Osteoblast (primary cell): Measurements from ENCODE around the gene KIF26B. TPM values are rescaled to one million over a fixed set of nuclear protein-coding genes. Genes with fewer than 3 reads are reported as not detected.

Experiments
- DNase-seq: peaks from one replicate; pipeline ENCODE4 v3.0.0; 2011; ENCODE audit warnings: low spot score, mixed read lengths; ENCODE audit not compliant: insufficient read length; ENCODE audit errors: missing footprints
- H2AFZ ChIP-seq: 2 replicates; pipeline ENCODE4 v1.6.0; 2011; ENCODE audit warnings: mild to moderate bottlenecking, low read length
- H3K27ac ChIP-seq: 2 replicates; pipeline ENCODE4 v1.5.1; 2011; ENCODE audit warnings: mild to moderate bottlenecking, low read depth, low read length, moderate library complexity
- H3K27me3 ChIP-seq: 2 replicates; pipeline ENCODE4 v1.6.0; 2012; ENCODE audit warnings: mild to moderate bottlenecking, control low read depth, inconsistent platforms, low read length, moderate library complexity; ENCODE audit not compliant: insufficient read depth
- H3K36me3 ChIP-seq: 2 replicates; pipeline ENCODE4 v1.5.1; 2011; ENCODE audit warnings: mild to moderate bottlenecking, low read length, control low read depth, moderate library complexity; ENCODE audit not compliant: insufficient read depth
- H3K4me1 ChIP-seq: 2 replicates; pipeline ENCODE4 v1.5.1; 2011; ENCODE audit warnings: mild to moderate bottlenecking, low read length, control low read depth, moderate library complexity; ENCODE audit not compliant: insufficient read depth
- H3K4me2 ChIP-seq: 2 replicates; pipeline ENCODE4 v1.6.0; 2011; ENCODE audit warnings: mild to moderate bottlenecking, low read length; ENCODE audit not compliant: insufficient read depth
- H3K4me3 ChIP-seq: fragments of 200-600 bp; sonication (generic); 3 replicates; pipeline ENCODE4 v1.5.1; 2012; ENCODE audit warnings: mild to moderate bottlenecking, low read length, inconsistent platforms; ENCODE audit not compliant: insufficient read depth
- H3K79me2 ChIP-seq: 2 replicates; pipeline ENCODE4 v1.6.0; 2012; ENCODE audit warnings: mild to moderate bottlenecking, low read length, control low read depth, inconsistent platforms; ENCODE audit not compliant: insufficient read depth
- H3K9me3 ChIP-seq: 2 replicates; pipeline ENCODE4 v1.5.1; 2011; ENCODE audit warnings: low read depth, low read length, control low read depth
- H4K20me1 ChIP-seq: 2 replicates; pipeline ENCODE4 v1.6.0; 2012; ENCODE audit warnings: mild to moderate bottlenecking, low read length, control low read depth; ENCODE audit not compliant: insufficient read depth
- CTCF ChIP-seq: IDR thresholded peaks from 2 replicates; pipeline ENCODE4 v1.5.1; 2011; ENCODE audit warnings: mild to moderate bottlenecking, low read depth, low read length, moderate library complexity; ENCODE audit errors: extremely low read depth
- total RNA-seq: library from RNA; depleted of rRNA; stranded (reverse); fragments of >200 nt; gene quantifications from 2 replicates; pipeline ENCODE4 v1.2.3, GENCODE V29; 2012

KIF26B gene
- total RNA-seq, 1 donor: 22.1 TPM

- Histone ChIP-seq H4K20me1 (no peaks in the 10 kb centered on the region), H2AFZ (no peak overlapping the region), H3K4me3 (no peak overlapping the region), H3K4me1 (no peaks in the 10 kb centered on the region), H3K27ac (no peak overlapping the region), H3K36me3 (no peaks in the 10 kb centered on the region), H3K79me2 (no peaks in the 10 kb centered on the region), H3K4me2 (no peak overlapping the region), H3K27me3 (no peaks in the 10 kb centered on the region), H3K9me3 (no peaks in the 10 kb centered on the region)
- TF ChIP-seq CTCF: no peak
- DNase-seq: no peak
Observed at GRCh38 chr1:245242989-245243388, 88.2 kb downstream of the KIF26B start.

- H3K27me3 ChIP-seq: no peaks in the 10 kb centered on the region
- H3K27ac ChIP-seq: no peak overlapping the region
- no peaks in the 10 kb centered on the region for H3K9me3 ChIP-seq
- H3K4me1 ChIP-seq: no peaks in the 10 kb centered on the region
- no peak for DNase-seq
- H3K79me2 ChIP-seq: no peaks in the 10 kb centered on the region
- TF ChIP-seq CTCF: no peak
- H3K4me2 ChIP-seq: no peak overlapping the region
- H4K20me1 ChIP-seq: no peaks in the 10 kb centered on the region
- H2AFZ ChIP-seq: no peak overlapping the region
- no peak overlapping the region for H3K4me3 ChIP-seq
- H3K36me3 ChIP-seq: no peaks in the 10 kb centered on the region
Observed at GRCh38 chr1:245245021-245245667, 90.4 kb downstream of the KIF26B start.

GRCh38 chr1:245246433-245246832, 91.6 kb downstream of the KIF26B start:
- no peaks in the 10 kb centered on the region for H3K79me2 ChIP-seq
- H3K27ac ChIP-seq: no peak overlapping the region
- H3K4me1 ChIP-seq: no peaks in the 10 kb centered on the region
- no peak for TF ChIP-seq CTCF
- H3K27me3 ChIP-seq: no peaks in the 10 kb centered on the region
- no peaks in the 10 kb centered on the region for H3K36me3 ChIP-seq
- no peaks in the 10 kb centered on the region for H4K20me1 ChIP-seq
- no peak overlapping the region for H3K4me3 ChIP-seq
- DNase-seq: no peak
- H3K4me2 ChIP-seq: no peak overlapping the region
- no peak overlapping the region for H2AFZ ChIP-seq
- no peaks in the 10 kb centered on the region for H3K9me3 ChIP-seq

- no peaks in the 10 kb centered on the region for H3K9me3 ChIP-seq
- no peak for DNase-seq
- H3K79me2 ChIP-seq: no peaks in the 10 kb centered on the region
- TF ChIP-seq CTCF: no peak
- H3K27ac ChIP-seq: no peak overlapping the region
- no peaks in the 10 kb centered on the region for H3K36me3 ChIP-seq
- H4K20me1 ChIP-seq: no peaks in the 10 kb centered on the region
- no peak overlapping the region for H2AFZ ChIP-seq
- H3K4me1 ChIP-seq: no peaks in the 10 kb centered on the region
- no peak overlapping the region for H3K4me3 ChIP-seq
- no peak overlapping the region for H3K4me2 ChIP-seq
- no peaks in the 10 kb centered on the region for H3K27me3 ChIP-seq
Observed at GRCh38 chr1:245247356-245247755, 92.6 kb downstream of the KIF26B start.
